ENCODE results near the gene FAM174C. TPM values are rescaled to one million over a fixed set of nuclear protein-coding genes. Genes with fewer than 3 reads are reported as not detected.

Gene FAM174C
- polyA plus RNA-seq, 1 of the 3 experiments (the other 2 are of a cell fraction): 78.0 TPM

DNA sequence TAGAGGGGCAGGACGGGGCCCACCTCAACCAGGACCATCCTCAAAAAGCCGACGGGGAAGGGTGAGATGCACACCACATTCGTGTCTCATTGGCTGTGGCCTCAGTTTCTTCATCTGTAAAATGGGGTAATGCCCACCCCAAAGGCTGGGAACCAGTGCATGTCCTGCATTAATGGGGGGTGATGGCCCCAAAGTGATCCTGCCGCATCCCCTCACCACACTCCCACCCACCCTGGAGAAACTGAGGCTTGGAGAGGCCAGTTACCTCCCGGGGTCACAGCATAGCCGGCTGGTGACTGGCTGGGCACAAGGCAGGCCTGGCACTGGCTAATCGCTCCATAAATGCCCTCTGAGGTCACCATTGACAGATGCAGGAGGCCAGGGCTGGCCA, 27.6 kb upstream of the FAM174C start:
- peaks cover 17 to 35% of the 10 kb centered on the region in 2 experiments; a peak in 3 of 4 replicates for H3K4me1 ChIP-seq (ENCODE audit: control insufficient read depth in 1 of 2, insufficient read depth in 2 of 2, low read depth in 1 of 2, low read length in 1 of 2)
- peaks cover 0 to 8% of the 10 kb centered on the region in 2 experiments for H3K36me3 ChIP-seq (replicated peaks in 1 of 2; ENCODE audit: control insufficient read depth in 1 of 2, insufficient read depth in 2 of 2, low read length in 1 of 2)
- H3K9me2 ChIP-seq: no peaks in the 10 kb centered on the region
- peaks cover 42% of the 10 kb centered on the region for H3F3A ChIP-seq (replicated peaks; ENCODE audit: insufficient read depth)
- H3K4me2 ChIP-seq: peak overlapping the region; percentile 84; the same call in 1 of the 2 replicates
- H3K79me2 ChIP-seq (ENCODE audit: insufficient read depth): peaks cover 51% of the 10 kb centered on the region
- WGBS (ENCODE audit: low lambda C conversion rate): 100% methylated on average over 3 of the region's 8 CpGs
- TF ChIP-seq, protein P1, sequence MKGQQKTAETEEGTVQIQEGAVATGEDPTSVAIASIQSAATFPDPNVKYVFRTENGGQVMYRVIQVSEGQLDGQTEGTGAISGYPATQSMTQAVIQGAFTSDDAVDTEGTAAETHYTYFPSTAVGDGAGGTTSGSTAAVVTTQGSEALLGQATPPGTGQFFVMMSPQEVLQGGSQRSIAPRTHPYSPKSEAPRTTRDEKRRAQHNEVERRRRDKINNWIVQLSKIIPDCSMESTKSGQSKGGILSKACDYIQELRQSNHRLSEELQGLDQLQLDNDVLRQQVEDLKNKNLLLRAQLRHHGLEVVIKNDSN (IDR thresholded peaks at IDR 0.05; ENCODE audit: borderline replicate concordance, low read depth): no peak
- no peak for TF ChIP-seq YY1 (IDR thresholded peaks at IDR 0.05; ENCODE audit: low read depth)
- TF ChIP-seq, protein P2, sequence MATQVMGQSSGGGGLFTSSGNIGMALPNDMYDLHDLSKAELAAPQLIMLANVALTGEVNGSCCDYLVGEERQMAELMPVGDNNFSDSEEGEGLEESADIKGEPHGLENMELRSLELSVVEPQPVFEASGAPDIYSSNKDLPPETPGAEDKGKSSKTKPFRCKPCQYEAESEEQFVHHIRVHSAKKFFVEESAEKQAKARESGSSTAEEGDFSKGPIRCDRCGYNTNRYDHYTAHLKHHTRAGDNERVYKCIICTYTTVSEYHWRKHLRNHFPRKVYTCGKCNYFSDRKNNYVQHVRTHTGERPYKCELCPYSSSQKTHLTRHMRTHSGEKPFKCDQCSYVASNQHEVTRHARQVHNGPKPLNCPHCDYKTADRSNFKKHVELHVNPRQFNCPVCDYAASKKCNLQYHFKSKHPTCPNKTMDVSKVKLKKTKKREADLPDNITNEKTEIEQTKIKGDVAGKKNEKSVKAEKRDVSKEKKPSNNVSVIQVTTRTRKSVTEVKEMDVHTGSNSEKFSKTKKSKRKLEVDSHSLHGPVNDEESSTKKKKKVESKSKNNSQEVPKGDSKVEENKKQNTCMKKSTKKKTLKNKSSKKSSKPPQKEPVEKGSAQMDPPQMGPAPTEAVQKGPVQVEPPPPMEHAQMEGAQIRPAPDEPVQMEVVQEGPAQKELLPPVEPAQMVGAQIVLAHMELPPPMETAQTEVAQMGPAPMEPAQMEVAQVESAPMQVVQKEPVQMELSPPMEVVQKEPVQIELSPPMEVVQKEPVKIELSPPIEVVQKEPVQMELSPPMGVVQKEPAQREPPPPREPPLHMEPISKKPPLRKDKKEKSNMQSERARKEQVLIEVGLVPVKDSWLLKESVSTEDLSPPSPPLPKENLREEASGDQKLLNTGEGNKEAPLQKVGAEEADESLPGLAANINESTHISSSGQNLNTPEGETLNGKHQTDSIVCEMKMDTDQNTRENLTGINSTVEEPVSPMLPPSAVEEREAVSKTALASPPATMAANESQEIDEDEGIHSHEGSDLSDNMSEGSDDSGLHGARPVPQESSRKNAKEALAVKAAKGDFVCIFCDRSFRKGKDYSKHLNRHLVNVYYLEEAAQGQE (IDR thresholded peaks at IDR 0.05; ENCODE audit: low read depth, low read length): no peak
- no peak for TF ChIP-seq MEF2A (IDR thresholded peaks at IDR 0.05; ENCODE audit: borderline replicate concordance, low read depth)
- no peak for TF ChIP-seq MXI1 (IDR thresholded peaks at IDR 0.05; ENCODE audit: low read depth, low read length)
- no peaks in the 10 kb centered on the region for H3K9me3 ChIP-seq
- DNase-seq: no peak
- H3K9ac ChIP-seq: peak overlapping the region; percentile 96
- H2AFZ ChIP-seq (ENCODE audit: low read depth): no peak overlapping the region
- POLR2A ChIA-PET: interaction anchor here (1.5 kb wide), 1 partner anchor 21 kb away, joined by 5 read pairs; the partner anchor contains the start of gene CIRBP
- H3K27me3 ChIP-seq (ENCODE audit: insufficient read depth): no peaks in the 10 kb centered on the region
- peak overlapping the region; percentile 72 to 88; a peak in 3 of 4 replicates for H3K4me3 ChIP-seq (ENCODE audit: low read depth in 2 of 2, low read length in 1 of 2)
- H4K20me1 ChIP-seq (ENCODE audit: insufficient read depth): peaks cover 19% of the 10 kb centered on the region; the same call in 1 of the 2 replicates
- H3K27ac ChIP-seq (ENCODE audit: low read depth in 2 of 2, low read length in 1 of 2): peak overlapping the region; percentile 83 to 96
- CTCF ChIA-PET: interaction anchor here (9.7 kb wide), 1 partner anchor 13 kb away, joined by 594 read pairs; the partner anchor contains the start of gene CIRBP

DNA sequence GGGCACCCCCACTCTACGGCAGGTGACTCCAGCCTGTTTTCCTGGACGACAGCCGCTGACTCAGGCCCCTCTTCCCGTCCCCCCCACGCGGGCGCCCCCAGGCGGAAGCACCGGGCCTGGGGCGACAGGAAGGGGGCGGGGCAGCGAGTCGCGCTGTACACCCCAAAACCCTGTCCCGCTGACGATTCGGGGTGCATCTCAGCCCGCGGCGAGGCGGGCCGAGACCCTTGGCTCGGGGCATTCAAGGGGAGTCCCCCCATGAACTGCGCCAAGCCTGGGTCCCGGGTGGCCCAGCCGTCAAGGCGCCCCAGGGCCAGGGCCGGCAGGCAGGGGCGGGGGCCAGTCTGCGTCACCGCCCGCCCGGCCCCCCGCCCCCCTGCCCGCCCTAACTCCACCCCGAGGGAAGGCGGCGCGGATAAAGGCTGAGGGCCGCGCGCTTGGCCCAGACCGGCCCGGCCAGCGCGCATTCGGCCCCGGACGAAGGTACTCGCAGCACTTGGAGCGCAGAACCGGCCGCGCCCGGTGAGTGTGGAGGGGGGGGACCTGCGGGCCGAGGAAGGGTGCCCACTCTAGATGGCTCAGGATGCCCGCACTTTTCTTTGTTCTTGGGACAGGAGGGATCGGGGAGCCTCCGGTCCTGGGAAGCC, 27.1 kb upstream of the FAM174C start, which contains the start of gene MIDN:
TSS of gene MIDN (plus strand) at position 445 of the 647 bp plus-strand sequence. CDS start 1,714 bp downstream, outside the sequence.
- Histone ChIP-seq H3K79me2 (ENCODE audit: insufficient read depth) (peaks cover 49% of the 10 kb centered on the region), H3K4me1 (ENCODE audit: control insufficient read depth in 1 of 2, insufficient read depth in 2 of 2, low read depth in 1 of 2, low read length in 1 of 2) (peaks cover 14 to 36% of the 10 kb centered on the region in 2 experiments; a peak in 3 of 4 replicates), H3K4me2 (peak within 1 kb of the TSS; percentile 84; the same call in 1 of the 2 replicates), H3K9me3 (no peaks in the 10 kb centered on the region), H3K9ac (peak within 1 kb of the TSS; percentile 96), H3K36me3 (replicated peaks in 1 of 2; ENCODE audit: control insufficient read depth in 1 of 2, insufficient read depth in 2 of 2, low read length in 1 of 2) (peaks cover under 1 to 8% of the 10 kb centered on the region in 2 experiments), H2AFZ (ENCODE audit: low read depth) (no peak within 1 kb of the TSS), H4K20me1 (ENCODE audit: insufficient read depth) (peaks cover 19% of the 10 kb centered on the region; the same call in 1 of the 2 replicates), H3K4me3 (ENCODE audit: low read depth in 2 of 2, low read length in 1 of 2) (peak within 1 kb of the TSS; percentile 72 to 88), H3K27me3 (ENCODE audit: insufficient read depth) (no peaks in the 10 kb centered on the region), H3K9me2 (no peaks in the 10 kb centered on the region), H3K27ac (ENCODE audit: low read depth in 2 of 2, low read length in 1 of 2) (peak within 1 kb of the TSS; percentile 95 to 96), H3F3A (replicated peaks; ENCODE audit: insufficient read depth) (peaks cover 39% of the 10 kb centered on the region)
- 0% methylated on average over 23 of the region's 60 CpGs for WGBS (ENCODE audit: low lambda C conversion rate)
- CTCF ChIA-PET: interaction anchor here (1.0 to 2.5 kb wide), 6 partner anchors 11 to 31 kb away, joined by 3 to 22 read pairs (median 6); partner anchors contain the start of gene CIRBP
- DNase-seq: peak; percentile 87
- POLR2A ChIA-PET: interaction anchor here (0.6 to 1.5 kb wide), 4 partner anchors 12 to 25 kb away, joined by 4 to 23 read pairs (median 7); partner anchors contain the start of gene CIRBP
- TF ChIP-seq CHD2 (IDR thresholded peaks at IDR 0.05; ENCODE audit: low read length, partially characterized antibody): no peak
- TF ChIP-seq RAD21 (IDR thresholded peaks at IDR 0.05; ENCODE audit: low read length): no peak
- TF ChIP-seq JUND (IDR thresholded peaks at IDR 0.05): no peak; the same call in 1 of the 2 replicates
- peak; percentile 55; the same call in 1 of the 2 replicates for TF ChIP-seq FOSL2 (IDR thresholded peaks at IDR 0.05; ENCODE audit: borderline replicate concordance, low read depth)
- 0 out of 2 replicates have a peak, but pooled peaks have one; percentile 12 for TF ChIP-seq MXI1 (IDR thresholded peaks at IDR 0.05; ENCODE audit: low read depth, low read length)
- TF ChIP-seq, protein P3, sequence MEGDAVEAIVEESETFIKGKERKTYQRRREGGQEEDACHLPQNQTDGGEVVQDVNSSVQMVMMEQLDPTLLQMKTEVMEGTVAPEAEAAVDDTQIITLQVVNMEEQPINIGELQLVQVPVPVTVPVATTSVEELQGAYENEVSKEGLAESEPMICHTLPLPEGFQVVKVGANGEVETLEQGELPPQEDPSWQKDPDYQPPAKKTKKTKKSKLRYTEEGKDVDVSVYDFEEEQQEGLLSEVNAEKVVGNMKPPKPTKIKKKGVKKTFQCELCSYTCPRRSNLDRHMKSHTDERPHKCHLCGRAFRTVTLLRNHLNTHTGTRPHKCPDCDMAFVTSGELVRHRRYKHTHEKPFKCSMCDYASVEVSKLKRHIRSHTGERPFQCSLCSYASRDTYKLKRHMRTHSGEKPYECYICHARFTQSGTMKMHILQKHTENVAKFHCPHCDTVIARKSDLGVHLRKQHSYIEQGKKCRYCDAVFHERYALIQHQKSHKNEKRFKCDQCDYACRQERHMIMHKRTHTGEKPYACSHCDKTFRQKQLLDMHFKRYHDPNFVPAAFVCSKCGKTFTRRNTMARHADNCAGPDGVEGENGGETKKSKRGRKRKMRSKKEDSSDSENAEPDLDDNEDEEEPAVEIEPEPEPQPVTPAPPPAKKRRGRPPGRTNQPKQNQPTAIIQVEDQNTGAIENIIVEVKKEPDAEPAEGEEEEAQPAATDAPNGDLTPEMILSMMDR (IDR thresholded peaks at IDR 0.05): peak; percentile 54
- no peak for TF ChIP-seq FOXJ3 (CRISPR knock-in tag; IDR thresholded peaks at IDR 0.05)
- TF ChIP-seq NRF1 (IDR thresholded peaks at IDR 0.05; ENCODE audit: low read depth, low read length): no peak
- TF ChIP-seq TAF1 (IDR thresholded peaks at IDR 0.05; ENCODE audit: borderline replicate concordance, low read depth, low read length): peak; percentile 81; the same call in 1 of the 2 replicates
- no peak for TF ChIP-seq YY1 (IDR thresholded peaks at IDR 0.05; ENCODE audit: low read depth)
- peak in 1 of 2 experiments; percentile 22; a peak in 1 of 4 replicates for TF ChIP-seq EP300 (IDR thresholded peaks at IDR 0.05; ENCODE audit: borderline replicate concordance in 1 of 2, low read depth in 1 of 2, low read length in 1 of 2)
- peak; percentile 74 for TF ChIP-seq SIN3A (IDR thresholded peaks at IDR 0.05; ENCODE audit: borderline replicate concordance, low read depth, low read length)
- TF ChIP-seq, protein P4, sequence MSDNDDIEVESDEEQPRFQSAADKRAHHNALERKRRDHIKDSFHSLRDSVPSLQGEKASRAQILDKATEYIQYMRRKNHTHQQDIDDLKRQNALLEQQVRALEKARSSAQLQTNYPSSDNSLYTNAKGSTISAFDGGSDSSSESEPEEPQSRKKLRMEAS (IDR thresholded peaks at IDR 0.05; ENCODE audit: low read depth): 0 out of 2 replicates have a peak, but pooled peaks have one; percentile 12
- TF ChIP-seq MEF2A (IDR thresholded peaks at IDR 0.05; ENCODE audit: borderline replicate concordance, low read depth): no peak
- TF ChIP-seq, protein P5, sequence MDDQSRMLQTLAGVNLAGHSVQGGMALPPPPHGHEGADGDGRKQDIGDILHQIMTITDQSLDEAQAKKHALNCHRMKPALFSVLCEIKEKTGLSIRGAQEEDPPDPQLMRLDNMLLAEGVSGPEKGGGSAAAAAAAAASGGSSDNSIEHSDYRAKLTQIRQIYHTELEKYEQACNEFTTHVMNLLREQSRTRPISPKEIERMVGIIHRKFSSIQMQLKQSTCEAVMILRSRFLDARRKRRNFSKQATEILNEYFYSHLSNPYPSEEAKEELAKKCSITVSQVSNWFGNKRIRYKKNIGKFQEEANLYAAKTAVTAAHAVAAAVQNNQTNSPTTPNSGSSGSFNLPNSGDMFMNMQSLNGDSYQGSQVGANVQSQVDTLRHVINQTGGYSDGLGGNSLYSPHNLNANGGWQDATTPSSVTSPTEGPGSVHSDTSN (IDR thresholded peaks at IDR 0.05): peak; percentile 30; the same call in 1 of the 2 replicates

Measured in SK-N-SH (cell line).